SW480 (cell line): ENCODE data around the gene MRPL28.
"Not testable (repeated sequence)": the region's sequence is repeated elsewhere in the genome, so short reads cannot be mapped to it uniquely, and the experiment has no call there.

ENCODE experiments used
- DNase-seq: peaks from one replicate; pipeline ENCODE4 v3.0.0-alpha.2; 2016; ENCODE audit warnings: low spot score

The MRPL28 gene

GRCh38 chr16:359871-360697, 10.3 kb downstream of the MRPL28 start:
- no peak for DNase-seq

GRCh38 chr16:359067-359763, 11.1 kb downstream of the MRPL28 start:
- no peak for DNase-seq

DNA sequence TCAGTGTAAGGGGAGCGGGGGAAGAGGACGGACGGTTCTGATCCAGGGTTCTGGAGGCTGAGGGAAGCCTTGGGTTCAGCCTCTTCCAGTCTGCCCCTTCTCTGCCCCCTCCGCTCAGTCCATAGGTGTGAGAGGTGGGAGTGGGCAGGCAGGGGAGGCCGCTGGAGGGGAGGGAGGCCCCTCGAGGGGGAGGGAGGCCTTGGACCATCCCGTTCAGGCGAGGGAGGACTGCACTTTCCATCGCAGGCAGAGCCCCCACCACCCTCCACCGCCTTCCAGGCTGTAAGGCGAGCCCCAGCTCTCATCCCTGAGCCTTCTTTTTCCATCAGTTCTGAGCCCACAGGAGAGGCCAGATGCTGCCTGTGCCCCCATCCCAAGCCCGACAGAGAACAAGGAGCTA, 13.6 kb downstream of the MRPL28 start:
- no peak for DNase-seq

DNA sequence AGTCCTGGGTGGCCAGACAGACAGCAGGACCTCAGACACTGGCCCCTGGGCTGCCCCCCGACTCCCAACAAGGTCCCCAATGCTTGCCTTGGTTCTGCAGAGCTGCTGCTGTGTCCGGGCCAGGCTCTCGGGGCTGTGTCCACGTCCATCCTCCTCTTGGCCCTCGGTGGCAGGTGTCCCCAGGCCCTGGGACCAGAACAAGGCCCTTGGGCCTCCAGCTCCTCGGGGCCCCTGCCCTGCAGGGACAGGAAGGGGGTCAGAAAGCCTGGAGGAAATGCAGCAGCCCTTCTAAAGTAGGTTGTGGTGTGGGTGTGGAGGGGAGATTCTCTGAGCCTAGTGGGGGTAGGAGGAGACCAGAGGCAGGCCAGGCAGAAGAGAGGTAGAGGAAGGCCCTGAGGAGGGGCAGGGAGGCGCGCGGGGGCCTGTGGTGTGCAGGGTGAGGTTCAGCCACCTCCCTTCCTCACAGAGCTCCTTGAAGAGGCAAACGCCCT, 15.3 kb downstream of the MRPL28 start:
- DNase-seq = no peak

DNA sequence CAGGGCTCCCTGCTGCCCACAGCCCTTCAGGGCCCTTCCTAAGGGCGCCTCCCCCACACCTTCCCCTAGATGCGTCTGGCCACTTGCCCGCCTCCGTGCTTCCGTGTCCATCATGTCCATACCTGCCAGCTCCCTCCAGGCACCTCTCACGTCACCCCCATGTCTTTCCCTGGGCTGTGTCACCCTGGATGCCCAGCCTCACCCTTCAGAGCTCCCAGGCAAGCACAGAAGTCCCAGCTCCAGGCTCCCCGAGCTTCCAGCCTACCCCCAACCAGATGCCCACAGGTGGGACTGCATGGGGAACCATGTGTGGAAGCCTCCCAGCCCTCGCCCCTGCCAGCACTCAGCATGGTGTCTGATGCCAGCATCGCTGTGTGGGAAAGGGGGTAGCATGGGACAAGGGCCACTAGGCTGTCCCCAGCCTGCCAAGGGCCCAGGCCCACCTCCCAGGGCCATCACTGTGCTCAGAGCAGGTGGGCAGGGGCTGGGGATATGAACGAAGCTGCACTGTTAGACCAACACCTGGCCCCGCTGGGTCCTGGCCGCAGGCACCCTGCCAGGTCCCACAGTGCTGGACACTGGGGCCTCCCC, 16.0 kb downstream of the MRPL28 start:
- no peak for DNase-seq

DNA sequence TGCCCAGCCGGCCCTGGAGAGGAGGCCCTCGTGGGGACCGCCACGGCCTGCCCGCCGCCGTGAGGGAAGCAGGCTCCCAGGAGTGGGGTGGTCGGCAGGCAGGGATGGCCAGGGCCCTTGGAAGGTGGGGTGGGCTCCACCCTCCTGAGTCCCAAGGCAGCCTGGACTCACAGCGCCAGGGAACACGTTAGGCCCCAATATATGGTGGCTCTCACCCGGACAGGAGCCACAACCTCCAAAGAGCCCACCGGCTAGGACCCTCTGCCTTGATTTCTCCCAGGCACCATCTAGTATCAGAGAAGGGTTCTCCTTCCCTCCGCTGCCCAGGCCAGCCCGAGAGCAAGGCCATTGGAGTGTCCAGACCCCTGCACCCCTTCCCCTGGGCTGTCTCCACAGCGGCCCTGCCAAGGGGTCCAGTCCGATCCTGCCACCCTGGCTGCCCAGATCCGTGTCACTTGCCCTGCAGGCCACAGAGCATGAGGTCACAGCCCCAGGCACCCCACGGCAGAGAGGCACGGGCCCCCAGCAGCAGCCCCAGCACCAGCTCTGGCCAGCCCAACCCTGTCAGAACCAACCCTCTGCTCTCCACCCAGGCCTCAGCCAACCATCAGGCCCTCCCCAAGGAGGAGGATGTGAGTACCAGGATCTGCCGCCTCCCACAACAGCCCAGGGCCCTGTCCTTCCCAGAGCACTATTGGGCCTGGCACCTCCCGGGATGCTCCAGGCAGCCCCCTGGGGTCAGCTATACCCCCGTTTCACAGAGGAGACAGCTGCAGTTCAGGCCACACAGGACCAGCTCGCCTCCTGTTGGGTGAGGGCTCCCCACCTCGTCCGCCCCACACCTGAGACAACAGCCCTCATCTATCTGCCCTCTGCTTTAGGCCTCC, 16.7 kb downstream of the MRPL28 start:
- no peak for DNase-seq

DNA sequence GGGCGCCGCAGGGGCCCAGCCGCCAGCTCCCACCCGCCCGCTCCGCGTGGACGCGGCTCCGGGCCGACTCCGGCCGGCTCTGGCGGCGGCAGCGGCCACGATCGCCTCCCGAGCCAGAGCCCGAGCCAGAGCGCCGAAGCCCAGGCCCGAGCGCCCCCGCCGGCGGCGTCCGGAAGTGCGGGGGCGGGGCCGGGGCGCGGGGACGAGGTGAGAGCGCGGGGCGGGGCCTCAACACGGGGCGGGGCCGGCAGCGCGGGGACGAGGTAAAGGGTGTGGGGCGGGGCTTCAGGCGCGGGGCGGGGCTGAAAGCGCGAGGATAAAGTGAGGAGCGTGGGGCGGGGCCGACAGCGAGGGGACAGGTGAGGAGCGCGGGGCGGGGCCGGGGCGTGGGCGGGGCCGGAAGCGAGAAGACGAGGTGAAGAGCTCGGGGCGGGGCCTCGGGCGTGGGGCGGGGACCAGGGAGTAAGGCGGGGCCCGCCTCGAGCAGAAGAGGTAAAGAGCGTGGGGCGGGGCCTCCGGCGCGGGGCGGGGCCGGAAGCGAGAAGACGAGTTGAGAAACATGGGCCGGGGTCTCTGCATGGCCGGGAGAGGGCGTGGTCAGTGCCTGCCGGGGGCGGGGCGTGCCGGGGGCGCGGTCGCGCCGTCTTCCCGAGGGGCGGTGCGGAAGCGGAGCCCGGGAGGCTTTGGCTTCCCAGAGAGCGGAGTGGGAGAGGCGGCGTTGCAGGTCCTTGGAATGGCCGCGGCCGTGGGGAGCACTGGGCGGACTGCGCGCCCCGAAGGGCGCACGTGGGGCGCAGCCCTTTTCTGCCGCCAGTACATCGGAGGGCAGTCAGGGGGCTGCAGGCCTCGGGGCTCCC, 17.6 kb downstream of the MRPL28 start, which contains the start of gene AXIN1:
AXIN1 (minus strand) TSS at position 177 of the 857 bp plus-strand sequence. CDS start 5,698 bp downstream, outside the sequence.
- DNase-seq = peak; percentile 96

DNA sequence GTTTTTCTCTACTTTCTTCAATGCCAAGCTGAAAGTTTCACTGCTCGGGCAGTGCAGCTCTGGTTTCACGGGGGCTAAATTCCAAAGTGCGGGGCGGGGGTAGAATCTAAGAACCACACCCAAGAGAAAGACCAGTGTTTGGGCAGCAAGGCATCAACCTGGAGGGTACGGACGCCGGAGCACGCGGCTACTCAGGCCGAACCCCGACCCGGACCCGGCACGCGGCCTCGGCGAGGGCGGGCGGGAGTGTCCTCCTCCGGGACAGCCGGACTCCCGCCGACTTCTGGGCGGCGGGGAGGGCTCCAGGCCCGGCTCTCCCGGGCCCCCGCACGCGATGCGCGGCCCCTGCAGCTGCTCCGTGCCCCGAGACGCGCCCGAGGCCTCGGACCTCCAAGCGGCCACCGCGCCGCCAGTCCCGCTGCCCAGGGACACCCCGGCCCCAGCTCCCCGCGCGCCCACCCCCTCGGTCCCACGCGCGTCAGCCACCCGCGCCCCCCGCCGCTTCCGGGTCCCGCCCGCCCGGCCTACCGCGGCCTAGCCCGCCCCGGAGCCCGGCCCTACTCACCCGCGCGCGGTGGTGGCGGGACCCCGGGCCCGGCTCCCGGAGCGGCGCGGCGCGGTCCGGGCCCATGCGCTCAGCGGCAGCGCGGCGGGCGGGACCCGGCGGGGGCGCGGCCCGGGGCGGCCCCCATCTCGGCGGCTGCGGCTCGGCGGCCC, 18.4 kb downstream of the MRPL28 start:
- peak; percentile 23 for DNase-seq

GRCh38 chr16:350203-350602, 20.1 kb downstream of the MRPL28 start:
- no peak for DNase-seq

DNA sequence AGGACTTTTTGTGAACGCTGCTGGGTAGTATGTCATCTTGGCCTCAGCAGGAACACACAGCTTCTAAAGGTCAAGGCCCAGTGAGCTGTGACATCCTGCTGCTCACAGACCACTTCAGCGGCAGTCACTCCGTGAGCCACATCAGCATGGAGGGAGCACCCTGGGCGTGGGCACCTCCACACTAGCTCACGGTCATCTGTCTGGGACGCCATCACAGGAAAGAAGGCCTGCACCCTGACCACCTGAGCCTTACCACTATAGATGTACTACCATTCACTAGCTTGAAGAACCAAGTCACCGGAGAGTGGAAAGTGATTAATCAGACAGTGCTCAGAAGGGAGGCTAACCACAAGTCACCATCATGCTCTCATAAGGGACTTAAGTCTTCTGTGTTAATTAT, 21.1 kb downstream of the MRPL28 start:
- DNase-seq = no peak

DNA sequence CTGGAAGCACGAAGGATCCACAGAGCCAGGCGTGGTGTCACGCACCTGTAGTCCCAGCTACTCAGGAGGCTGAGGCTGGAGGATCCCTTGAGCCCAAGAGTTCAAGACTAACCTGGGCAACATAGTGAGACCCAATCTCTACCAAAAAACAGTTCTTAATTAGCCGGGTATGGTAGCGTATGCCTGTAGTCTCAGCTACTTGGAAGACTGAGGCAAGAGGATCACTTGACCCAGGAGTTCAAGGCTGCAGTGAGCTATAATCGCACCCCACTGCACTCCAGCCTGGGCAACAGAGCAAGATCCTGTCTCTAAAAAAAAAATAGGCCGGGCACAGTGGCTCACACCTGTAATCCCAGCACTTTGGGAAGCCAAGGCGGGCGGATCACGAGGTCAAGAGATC, 21.8 kb downstream of the MRPL28 start:
- DNase-seq = not testable (repeated sequence)

DNA sequence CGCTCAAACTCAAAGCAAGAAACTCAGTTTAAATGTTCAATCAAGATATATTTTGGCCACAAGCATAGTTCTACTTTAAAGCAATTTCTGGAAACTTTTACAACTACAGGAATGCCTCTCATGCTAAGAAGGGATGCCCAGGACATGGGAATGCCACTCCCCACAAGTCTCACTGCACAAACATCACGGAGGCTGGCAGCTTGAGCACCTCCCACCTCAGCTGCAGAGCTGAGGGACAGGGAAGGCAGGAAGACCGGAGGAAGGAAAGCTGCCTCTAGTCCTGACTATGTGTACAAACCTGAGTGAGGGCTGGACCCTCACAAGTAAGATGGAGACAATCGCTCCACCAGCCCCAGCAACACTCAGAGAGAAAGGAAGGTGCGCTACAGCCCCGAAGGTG, 23.1 kb downstream of the MRPL28 start:
- no peak for DNase-seq

DNA sequence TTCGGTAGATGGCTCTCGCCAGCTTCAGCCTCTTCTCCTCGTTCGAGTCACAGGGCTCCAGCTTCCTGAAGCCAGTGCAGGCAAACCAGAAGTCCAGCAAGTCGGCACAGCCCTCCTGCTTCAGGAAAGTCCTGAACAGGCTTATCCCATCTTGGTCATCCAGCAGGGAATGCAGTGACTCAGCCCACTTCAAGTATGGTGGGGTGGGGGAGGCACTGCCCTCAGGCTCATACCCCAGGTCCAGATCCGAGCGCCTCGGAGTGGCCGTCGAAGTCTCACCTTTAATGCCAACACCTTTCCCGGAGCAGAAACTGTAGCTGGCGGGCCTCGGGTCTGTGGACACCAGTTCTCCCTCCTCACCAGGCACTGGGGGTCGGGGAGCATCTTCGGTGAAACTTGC, 23.8 kb downstream of the MRPL28 start:
- DNase-seq = no peak

- DNase-seq = no peak
Observed at GRCh38 chr16:345772-346171, 24.6 kb downstream of the MRPL28 start.

DNA sequence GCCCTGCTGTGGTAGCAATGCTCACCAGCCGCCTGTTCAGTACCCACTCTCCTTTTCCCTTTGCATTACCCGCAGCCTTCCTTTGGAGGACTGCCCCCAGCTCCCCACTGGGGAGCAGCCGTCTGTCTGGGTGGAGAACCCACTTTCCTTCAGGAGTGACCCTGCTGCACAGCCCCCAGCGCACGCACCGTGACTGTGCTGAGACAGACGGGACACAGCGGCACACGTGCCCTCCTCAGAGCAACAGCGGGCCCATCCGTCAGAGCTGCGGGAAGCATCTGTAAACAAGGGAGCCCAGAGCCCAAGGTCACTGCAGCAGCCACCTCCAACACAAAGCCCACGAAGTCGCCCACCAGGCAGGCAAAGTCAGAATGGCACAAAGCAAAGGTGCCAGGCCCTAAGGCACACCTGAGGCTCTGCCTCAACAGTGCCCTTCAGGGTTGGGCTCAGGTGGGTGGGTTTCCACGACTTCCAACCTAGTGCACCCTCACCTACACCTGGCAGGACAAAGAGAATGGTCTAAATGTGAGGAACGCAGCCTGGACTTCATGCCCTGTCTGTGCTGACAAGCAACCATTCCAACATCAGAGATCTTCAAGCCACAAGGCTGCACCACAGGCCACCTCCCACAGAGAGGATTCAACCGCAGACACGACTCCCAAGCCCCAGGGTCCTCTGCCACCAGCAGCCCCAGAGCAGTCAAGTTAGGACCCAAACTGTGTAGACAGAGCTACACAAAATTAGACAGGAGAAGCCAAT, 27.7 kb downstream of the MRPL28 start:
- no peak for DNase-seq

DNA sequence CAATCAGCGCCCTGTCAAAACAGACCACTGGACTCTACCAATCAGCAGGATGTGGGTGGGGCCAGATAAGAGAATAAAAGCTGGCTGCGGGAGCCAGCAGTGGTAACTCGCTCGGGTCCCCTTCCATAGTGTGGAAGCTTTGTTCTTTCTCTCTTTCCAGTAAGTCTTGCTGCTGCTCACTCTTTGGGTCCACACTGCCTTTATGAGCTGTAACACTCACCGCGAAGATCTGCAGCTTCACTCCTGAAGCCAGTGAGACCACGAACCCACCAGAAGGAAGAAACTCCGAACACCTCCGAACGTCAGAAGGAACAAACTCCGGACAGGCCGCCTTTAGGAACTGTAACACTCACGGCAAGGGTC, 28.4 kb downstream of the MRPL28 start:
- DNase-seq = not testable (repeated sequence)

DNA sequence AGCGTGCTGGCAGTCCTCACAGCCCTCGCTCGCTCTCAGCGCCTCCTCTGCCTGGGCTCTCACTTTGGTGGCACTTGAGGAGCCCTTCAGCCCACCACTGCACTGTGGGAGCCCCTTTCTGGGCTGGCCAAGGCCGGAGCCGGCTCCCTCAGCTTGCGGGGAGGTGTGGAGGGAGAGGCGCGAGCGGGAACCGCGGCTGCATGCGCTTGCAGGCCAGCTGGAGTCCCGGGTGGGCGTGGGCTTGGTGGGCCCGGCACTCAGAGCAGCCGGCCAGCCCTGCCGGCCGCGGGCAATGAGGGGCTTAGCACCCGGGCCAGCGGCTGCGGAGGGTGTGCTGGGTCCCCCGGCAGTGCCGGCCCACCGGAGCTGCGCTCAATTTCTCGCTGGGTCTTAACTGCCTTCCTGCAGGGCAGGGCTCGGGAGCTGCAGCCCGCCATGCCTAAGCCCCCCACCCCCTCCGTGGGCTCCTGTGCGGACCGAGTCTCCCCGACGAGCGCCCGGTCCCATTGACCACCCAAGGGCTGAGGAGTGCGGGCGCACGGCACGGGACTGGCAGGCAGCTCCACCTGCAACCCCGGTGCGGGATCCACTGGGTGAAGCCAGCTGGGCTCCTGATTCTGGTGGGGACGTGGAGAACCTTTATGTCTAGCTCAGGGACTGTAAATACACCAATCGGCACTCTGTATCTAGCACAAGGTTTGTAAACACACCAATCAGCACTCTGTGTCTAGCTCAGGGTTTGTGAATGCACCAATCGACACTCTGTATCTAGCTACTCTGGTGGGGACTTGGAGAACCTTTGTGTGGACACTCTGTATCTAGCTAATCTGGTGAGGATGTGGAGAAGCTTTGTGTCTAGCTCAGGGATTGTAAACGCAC, 29.0 kb downstream of the MRPL28 start:
- DNase-seq = not testable (repeated sequence)

- no peak for DNase-seq
Observed at GRCh38 chr16:340370-341091, 29.8 kb downstream of the MRPL28 start.
